D721Med (cell line): ENCODE results near the gene ABCD1.
"Not testable (repeated sequence)": the region's sequence is repeated elsewhere in the genome, so short reads cannot be mapped to it uniquely, and the experiment has no call there.

Experiments
- DNase-seq: peaks from one replicate; pipeline ENCODE4 v3.0.0; 2011; ENCODE audit warnings: low spot score; ENCODE audit not compliant: insufficient read length
- FAIRE-seq: peaks from 2 replicates; lab custom pipeline; 2011; peaks lifted over from hg19 to GRCh38; lab: Jason Lieb, UNC
- TF ChIP-seq, protein P1 (sequence below): IDR thresholded peaks from 2 replicates; pipeline ENCODE4 v1.5.1; 2012; ENCODE audit warnings: mild to moderate bottlenecking, control low read depth; ENCODE audit not compliant: insufficient read depth; ENCODE audit errors: missing control alignments

Gene ABCD1

GRCh38 chrX:153697924-153698865 is 26.5 kb upstream of the ABCD1 start:
- FAIRE-seq (no peak), DNase-seq (no peak)
- TF ChIP-seq, protein P1, sequence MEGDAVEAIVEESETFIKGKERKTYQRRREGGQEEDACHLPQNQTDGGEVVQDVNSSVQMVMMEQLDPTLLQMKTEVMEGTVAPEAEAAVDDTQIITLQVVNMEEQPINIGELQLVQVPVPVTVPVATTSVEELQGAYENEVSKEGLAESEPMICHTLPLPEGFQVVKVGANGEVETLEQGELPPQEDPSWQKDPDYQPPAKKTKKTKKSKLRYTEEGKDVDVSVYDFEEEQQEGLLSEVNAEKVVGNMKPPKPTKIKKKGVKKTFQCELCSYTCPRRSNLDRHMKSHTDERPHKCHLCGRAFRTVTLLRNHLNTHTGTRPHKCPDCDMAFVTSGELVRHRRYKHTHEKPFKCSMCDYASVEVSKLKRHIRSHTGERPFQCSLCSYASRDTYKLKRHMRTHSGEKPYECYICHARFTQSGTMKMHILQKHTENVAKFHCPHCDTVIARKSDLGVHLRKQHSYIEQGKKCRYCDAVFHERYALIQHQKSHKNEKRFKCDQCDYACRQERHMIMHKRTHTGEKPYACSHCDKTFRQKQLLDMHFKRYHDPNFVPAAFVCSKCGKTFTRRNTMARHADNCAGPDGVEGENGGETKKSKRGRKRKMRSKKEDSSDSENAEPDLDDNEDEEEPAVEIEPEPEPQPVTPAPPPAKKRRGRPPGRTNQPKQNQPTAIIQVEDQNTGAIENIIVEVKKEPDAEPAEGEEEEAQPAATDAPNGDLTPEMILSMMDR: no peak

- FAIRE-seq, DNase-seq: not testable (repeated sequence)
These were observed 25.4 kb upstream of the ABCD1 start for GRCh38 chrX:153699210-153699783.

- not testable (repeated sequence) for FAIRE-seq, DNase-seq
These were observed 24.8 kb upstream of the ABCD1 start for GRCh38 chrX:153699784-153700371.

DNA sequence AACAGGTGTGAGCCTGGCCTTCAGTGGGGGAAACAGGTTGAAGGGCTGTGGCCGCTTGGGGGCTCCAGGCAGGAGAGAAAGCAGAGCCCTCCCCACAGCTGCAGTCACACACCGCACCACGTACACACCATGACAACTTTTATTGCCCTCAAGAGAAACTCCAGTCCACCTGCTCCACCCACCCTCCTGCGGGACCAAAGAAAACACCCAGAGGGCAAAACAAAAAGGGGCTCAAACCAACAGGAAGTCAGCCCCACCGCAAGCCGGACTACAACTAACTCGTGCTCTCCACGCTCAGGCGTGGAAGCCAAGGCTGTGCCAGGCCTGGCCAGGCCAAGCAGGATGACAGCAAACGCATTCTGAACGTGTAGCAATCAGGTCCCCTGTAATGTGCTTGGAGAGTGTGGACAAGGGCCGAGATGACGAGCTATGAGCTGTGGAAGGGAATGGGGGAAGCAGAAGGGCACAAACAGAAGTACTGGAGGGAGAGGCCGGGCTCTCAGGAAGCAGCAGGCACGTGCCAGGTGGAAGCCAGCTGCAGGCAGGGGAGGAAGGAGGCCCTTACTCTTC is 24.2 kb upstream of the ABCD1 start:
- DNase-seq (no peak), FAIRE-seq (no peak)
- TF ChIP-seq, protein P1: no peak

DNA sequence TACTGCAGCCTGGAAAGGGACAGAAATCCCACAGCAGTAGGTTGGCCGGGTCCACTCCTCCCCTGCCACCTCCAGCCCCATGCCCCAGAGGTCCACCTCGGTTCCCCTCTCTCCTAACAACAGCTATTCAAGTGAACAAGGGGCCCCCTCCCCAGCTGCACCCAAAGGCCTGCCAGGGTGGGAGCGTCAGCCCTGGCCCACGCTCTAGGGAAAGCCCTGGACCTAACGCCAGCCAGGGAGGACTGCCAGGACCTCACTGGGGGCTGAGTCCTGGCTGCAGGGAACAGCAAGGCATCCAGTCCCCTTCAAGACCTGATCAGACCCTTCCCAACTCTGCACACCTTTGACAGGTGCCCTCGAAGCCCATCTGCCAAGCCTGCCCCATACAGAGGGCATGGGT is 23.7 kb upstream of the ABCD1 start:
- FAIRE-seq (no peak), DNase-seq (no peak)
- TF ChIP-seq, protein P1: no peak

DNA sequence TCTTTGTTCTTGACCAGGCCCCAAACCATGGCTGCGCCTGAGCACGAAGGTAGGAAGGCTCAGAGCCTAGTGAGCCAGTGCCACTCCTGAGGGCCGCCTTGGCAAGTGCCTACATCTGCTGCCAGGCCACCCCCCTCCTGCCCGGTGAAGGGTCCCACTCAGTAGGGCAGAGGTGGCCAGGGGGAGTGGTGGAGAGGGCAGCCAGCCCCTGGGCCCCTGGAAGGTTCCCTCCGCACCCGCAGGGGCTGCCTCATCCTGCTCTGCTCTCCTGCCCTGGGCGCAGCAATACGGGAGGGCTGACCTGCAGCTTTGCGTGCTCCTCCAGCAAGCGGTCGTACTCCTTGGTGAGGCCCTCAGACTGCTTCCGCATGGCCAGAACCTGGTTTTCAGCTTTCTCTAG is 22.9 kb upstream of the ABCD1 start:
- no peak for FAIRE-seq

DNA sequence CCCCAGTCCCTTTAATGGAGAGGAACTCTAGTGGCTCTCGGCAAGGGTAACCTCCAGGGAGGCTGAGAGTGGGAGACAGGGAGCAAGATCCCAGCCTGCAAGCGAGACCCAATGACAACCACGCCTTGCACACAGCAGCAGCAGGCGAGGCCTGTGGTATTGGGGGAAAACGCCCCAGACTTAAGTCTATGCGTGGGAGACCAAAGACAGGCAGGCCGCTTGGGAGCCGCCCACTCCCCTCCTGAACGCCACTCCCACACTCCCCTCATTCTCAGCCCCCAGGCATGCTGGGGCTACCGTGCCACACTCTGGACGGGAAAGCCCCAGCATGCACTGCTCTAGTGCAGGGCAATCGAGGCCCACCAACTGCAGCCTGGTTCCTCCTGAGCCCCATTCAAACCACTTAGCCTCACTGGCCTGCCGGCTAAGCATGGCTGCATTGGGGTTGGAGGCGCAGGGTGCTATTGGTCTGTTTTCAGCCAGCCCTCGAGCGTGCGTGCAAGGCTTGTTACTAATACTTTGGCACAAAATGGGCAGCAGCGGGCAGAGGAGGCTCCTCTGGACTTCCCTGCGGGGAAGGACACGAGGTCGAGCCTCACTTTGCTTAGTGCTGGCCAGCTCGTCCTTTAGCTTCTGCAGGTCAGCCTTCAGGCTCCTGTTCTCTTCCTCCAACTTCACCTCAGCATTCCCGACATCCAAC is 22.2 kb upstream of the ABCD1 start:
- TF ChIP-seq, protein P1: no peak
- DNase-seq: no peak
- no peak for FAIRE-seq

More for the DNA sequence above, 22.9 kb upstream of the ABCD1 start:
- TF ChIP-seq, protein P1: no peak
- no peak for DNase-seq
